ENCODE results near the gene CDK19. TPM values are rescaled to one million over a fixed set of nuclear protein-coding genes. Genes with fewer than 3 reads are reported as not detected.

The CDK19 gene
- 37.7 to 41.6 TPM (median 38.9 TPM) in 3 replicates for total RNA-seq

DNA sequence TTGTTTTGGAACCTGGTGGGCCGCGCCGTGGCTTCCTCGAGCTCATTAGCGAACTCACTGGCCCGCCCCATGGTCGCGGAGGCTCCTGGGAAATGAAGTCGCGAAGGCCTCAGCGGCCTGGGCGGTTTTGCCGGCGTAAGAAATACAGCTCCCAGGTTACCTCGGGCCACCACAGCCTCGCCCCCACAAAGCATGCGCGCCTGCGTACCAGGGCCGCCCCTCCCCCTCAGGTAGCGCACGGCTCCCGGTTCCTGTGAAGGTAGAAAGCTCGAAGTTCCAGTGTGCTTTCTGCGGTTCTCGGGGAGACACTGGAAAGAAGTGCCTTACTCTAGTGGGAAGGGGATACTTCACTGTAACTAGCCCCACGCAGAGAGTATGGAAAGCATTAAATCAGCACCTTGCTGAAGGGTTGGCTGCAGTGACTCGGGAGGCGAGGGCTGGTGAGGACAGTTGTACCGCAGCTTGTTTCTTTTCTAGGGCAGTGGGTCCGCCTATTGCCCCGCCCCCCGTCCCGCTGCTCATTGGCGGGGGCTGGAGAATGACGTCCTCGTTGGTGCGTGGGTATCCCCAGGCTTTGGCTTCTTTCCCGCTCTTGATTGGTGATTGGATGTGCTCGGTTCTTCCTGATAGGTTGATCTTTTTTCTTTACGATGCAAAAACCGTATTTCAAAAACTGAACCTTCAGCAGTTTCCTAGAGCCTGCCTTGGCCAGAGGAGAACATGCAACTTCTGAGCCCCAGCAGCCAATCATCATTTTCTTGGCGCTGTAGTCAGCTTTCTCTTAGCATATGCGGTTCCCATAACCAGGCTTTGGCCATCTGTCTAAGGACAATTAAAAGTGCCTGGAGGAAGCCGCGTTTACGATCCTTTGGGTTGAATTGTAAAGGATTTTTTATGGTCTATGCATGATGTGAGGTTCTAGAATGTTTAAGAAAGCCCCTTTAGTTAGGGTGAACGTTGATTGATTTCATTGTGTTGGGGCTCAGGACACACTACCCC is at the start of gene CDK19:
CDK19 (minus strand) TSS at position 59 of the 999 bp plus-strand sequence. CDS start 333 bp downstream, outside the sequence.
- peaks cover 18% of the 10 kb centered on the region for H3K4me1 Mint-ChIP-seq
- H3K4me3 Mint-ChIP-seq, result peak within 1 kb of the TSS; percentile 96
- peak; percentile 93 to 98 for DNase-seq (ENCODE audit: low spot score in 2 of 2, unreplicated experiment in 2 of 2)
- H3K27me3 Mint-ChIP-seq (ENCODE audit: low read depth), result no peaks in the 10 kb centered on the region
- peak within 1 kb of the TSS; percentile 99 for H3K27ac Mint-ChIP-seq
- H3K9me3 Mint-ChIP-seq, result no peaks in the 10 kb centered on the region
- H3K36me3 Mint-ChIP-seq, result no peaks in the 10 kb centered on the region
- no peak for TF ChIP-seq CTCF (IDR thresholded peaks at IDR 0.05; ENCODE audit: unreplicated experiment)

DNA sequence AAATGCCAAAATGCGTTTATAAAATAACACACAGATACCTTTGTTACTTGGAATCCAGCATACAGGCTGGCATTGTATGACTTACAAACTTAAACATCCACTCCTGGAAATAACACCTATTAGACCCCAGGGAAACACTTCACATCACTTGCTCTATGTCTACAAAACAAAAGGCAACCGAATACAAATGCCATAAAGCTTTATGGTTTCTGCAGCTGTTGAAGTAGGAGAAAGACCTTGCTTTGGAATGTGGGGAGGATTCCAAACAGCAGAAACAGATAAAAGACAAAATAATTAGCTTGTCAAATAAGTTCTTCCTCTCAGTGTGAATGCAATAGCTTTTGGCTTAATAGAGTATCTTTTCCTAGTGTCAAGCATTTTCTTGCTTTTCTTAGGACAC is 49.6 kb upstream of the CDK19 start:
- no peak overlapping the region for H3K4me3 Mint-ChIP-seq
- no peak for TF ChIP-seq CTCF (IDR thresholded peaks at IDR 0.05; ENCODE audit: unreplicated experiment)
- H3K27ac Mint-ChIP-seq, result no peak overlapping the region

GRCh38 chr6:110859335-110859792 is 44.1 kb upstream of the CDK19 start:
- H3K4me1 Mint-ChIP-seq, result no peaks in the 10 kb centered on the region
- TF ChIP-seq CTCF (IDR thresholded peaks at IDR 0.05; ENCODE audit: unreplicated experiment), result no peak
- no peak overlapping the region for H3K4me3 Mint-ChIP-seq
- H3K9me3 Mint-ChIP-seq, result no peaks in the 10 kb centered on the region
- H3K27me3 Mint-ChIP-seq (ENCODE audit: low read depth), result no peaks in the 10 kb centered on the region
- no peaks in the 10 kb centered on the region for H3K36me3 Mint-ChIP-seq
- H3K27ac Mint-ChIP-seq, result no peak overlapping the region
- DNase-seq (ENCODE audit: low spot score in 2 of 2, unreplicated experiment in 2 of 2), result no peak

More for the DNA sequence above, 49.6 kb upstream of the CDK19 start:
- peaks cover 11% of the 10 kb centered on the region for H3K4me1 Mint-ChIP-seq
- no peaks in the 10 kb centered on the region for H3K36me3 Mint-ChIP-seq
- no peaks in the 10 kb centered on the region for H3K9me3 Mint-ChIP-seq
- H3K27me3 Mint-ChIP-seq (ENCODE audit: low read depth), result no peaks in the 10 kb centered on the region
- no peak for DNase-seq (ENCODE audit: low spot score in 2 of 2, unreplicated experiment in 2 of 2)

- H3K4me3 Mint-ChIP-seq, result no peak overlapping the region
- no peak for TF ChIP-seq CTCF (IDR thresholded peaks at IDR 0.05; ENCODE audit: unreplicated experiment)
- H3K4me1 Mint-ChIP-seq, result no peaks in the 10 kb centered on the region
- no peak for DNase-seq (ENCODE audit: low spot score in 2 of 2, unreplicated experiment in 2 of 2)
- H3K27ac Mint-ChIP-seq, result no peak overlapping the region
- no peaks in the 10 kb centered on the region for H3K27me3 Mint-ChIP-seq (ENCODE audit: low read depth)
- no peaks in the 10 kb centered on the region for H3K9me3 Mint-ChIP-seq
- H3K36me3 Mint-ChIP-seq, result no peaks in the 10 kb centered on the region
Measured at GRCh38 chr6:110858562-110859214, 43.4 kb upstream of the CDK19 start.

- Mint-ChIP-seq H3K27me3 (ENCODE audit: low read depth) (no peaks in the 10 kb centered on the region), H3K27ac (no peak overlapping the region), H3K4me1 (no peaks in the 10 kb centered on the region), H3K9me3 (no peaks in the 10 kb centered on the region), H3K4me3 (no peak overlapping the region), H3K36me3 (no peaks in the 10 kb centered on the region)
- no peak for TF ChIP-seq CTCF (IDR thresholded peaks at IDR 0.05; ENCODE audit: unreplicated experiment)
- DNase-seq (ENCODE audit: low spot score in 2 of 2, unreplicated experiment in 2 of 2), result no peak
Measured at GRCh38 chr6:110858016-110858415, 42.7 kb upstream of the CDK19 start.

Measured in mesothelial cell of epicardium (in vitro differentiated cells).